NB4 (cell line): Measurements from ENCODE around the gene MCRIP2.

Source experiments
- CTCF ChIP-seq: IDR thresholded peaks from one replicate; pipeline ENCODE4 v1.5.1; 2012; ENCODE audit warnings: low read depth, low read length
- MAX ChIP-seq: IDR thresholded peaks from 2 replicates; pipeline ENCODE4 v1.6.1; 2011; ENCODE audit warnings: low read depth, low read length
- MYC ChIP-seq: IDR thresholded peaks from 2 replicates; pipeline ENCODE4 v1.6.1; 2011; ENCODE audit warnings: low read depth, low read length
- POLR2A ChIP-seq: IDR thresholded peaks from 2 replicates; pipeline ENCODE4 v1.6.1; 2011; ENCODE audit warnings: mild to moderate bottlenecking; ENCODE audit not compliant: insufficient read length; ENCODE audit errors: extremely low read depth

- TF ChIP-seq CTCF (no peak), POLR2A (peak; percentile 39), MAX (peak; percentile 98), MYC (peak; percentile 87)
Observed at GRCh38 chr16:648781-649589, 7.4 kb downstream of the MCRIP2 start, which contains the start of gene WDR90.
